Gastroesophageal sphincter (tissue), 3 donors: ENCODE results near the gene CPA1.

Source experiments
- POLR2A ChIP-seq, 2 donors: fragments of 450-650 bp; IDR thresholded peaks; one replicate each; pipeline ENCODE4 v1.6.1; 2017; ENCODE audit warnings: antibody characterized with exemption in 2 of 2, mild to moderate bottlenecking in 2 of 2, moderate library complexity in 1 of 2
- POLR2AphosphoS5 ChIP-seq: sonication (generic); formaldehyde crosslinking; IDR thresholded peaks from one replicate; pipeline ENCODE4 v1.6.1; 2017; ENCODE audit warnings: antibody characterized with exemption
- TF ChIP-seq, protein P1 (sequence below), 4 experiments: fragments of 200-600 bp in 2 of 4; fragments of 450-650 bp in 2 of 4; sonication (generic) in 1 of 4; IDR thresholded peaks; one replicate each; pipeline ENCODE4 v1.5.1; 2017 to 2019; ENCODE audit warnings: antibody characterized with exemption in 4 of 4, mild to moderate bottlenecking in 2 of 4, moderate library complexity in 2 of 4

DNA sequence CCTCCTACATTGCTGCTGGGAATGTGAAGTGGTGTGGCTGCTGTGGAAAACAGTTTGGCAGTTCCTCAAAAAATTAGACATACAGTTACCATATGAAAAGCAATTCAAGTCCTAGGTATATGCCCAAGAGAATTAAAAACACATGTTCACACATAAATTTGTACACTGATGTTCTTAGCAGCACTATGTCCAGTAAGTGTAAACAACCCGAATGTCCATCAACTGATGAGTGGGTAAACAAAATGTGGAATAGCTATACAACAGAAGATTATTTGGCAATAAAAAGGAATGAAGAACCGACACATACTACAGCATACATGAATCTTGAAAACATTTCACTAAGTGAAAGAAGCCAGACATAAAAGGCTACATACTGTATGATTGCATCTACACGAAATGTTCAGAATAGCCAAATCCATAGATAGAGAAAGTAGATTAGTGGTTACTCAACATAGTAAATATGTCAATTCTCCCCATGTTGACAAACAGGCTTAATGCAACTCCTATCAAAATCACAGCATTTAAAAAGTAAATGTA lies 43.3 kb downstream of the CPA1 start:
- TF ChIP-seq, protein P1, sequence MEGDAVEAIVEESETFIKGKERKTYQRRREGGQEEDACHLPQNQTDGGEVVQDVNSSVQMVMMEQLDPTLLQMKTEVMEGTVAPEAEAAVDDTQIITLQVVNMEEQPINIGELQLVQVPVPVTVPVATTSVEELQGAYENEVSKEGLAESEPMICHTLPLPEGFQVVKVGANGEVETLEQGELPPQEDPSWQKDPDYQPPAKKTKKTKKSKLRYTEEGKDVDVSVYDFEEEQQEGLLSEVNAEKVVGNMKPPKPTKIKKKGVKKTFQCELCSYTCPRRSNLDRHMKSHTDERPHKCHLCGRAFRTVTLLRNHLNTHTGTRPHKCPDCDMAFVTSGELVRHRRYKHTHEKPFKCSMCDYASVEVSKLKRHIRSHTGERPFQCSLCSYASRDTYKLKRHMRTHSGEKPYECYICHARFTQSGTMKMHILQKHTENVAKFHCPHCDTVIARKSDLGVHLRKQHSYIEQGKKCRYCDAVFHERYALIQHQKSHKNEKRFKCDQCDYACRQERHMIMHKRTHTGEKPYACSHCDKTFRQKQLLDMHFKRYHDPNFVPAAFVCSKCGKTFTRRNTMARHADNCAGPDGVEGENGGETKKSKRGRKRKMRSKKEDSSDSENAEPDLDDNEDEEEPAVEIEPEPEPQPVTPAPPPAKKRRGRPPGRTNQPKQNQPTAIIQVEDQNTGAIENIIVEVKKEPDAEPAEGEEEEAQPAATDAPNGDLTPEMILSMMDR (IDR thresholded peaks at IDR 0.05) = no peak
- TF ChIP-seq POLR2A (IDR thresholded peaks at IDR 0.05) (no peak), POLR2AphosphoS5 (no peak)
